ENCODE measurements around the gene FBXO38. TPM values are rescaled to one million over a fixed set of nuclear protein-coding genes. Genes with fewer than 3 reads are reported as not detected.
A peak's percentile ranks its signal among the peaks of the same experiment; 100 is the strongest.

Gene FBXO38
- total RNA-seq, 4 donors from 2014 or later = 70.0 to 182 (median 79.3) TPM

GRCh38 chr5:148482196-148482595, 98.4 kb downstream of the FBXO38 start:
- Histone ChIP-seq H3K9me3 (no peaks in the 10 kb centered on the region), H3K27me3 (no peaks in the 10 kb centered on the region), H3K36me3 (no peaks in the 10 kb centered on the region), H3K4me1 (no peaks in the 10 kb centered on the region), H3K4me3 (no peak overlapping the region), H3K27ac (no peak overlapping the region)
- no peak for TF ChIP-seq POLR2A (IDR thresholded peaks at IDR 0.05)
- TF ChIP-seq, protein P1, sequence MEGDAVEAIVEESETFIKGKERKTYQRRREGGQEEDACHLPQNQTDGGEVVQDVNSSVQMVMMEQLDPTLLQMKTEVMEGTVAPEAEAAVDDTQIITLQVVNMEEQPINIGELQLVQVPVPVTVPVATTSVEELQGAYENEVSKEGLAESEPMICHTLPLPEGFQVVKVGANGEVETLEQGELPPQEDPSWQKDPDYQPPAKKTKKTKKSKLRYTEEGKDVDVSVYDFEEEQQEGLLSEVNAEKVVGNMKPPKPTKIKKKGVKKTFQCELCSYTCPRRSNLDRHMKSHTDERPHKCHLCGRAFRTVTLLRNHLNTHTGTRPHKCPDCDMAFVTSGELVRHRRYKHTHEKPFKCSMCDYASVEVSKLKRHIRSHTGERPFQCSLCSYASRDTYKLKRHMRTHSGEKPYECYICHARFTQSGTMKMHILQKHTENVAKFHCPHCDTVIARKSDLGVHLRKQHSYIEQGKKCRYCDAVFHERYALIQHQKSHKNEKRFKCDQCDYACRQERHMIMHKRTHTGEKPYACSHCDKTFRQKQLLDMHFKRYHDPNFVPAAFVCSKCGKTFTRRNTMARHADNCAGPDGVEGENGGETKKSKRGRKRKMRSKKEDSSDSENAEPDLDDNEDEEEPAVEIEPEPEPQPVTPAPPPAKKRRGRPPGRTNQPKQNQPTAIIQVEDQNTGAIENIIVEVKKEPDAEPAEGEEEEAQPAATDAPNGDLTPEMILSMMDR (IDR thresholded peaks at IDR 0.05) = no peak
- TF ChIP-seq POLR2AphosphoS5 (IDR thresholded peaks at IDR 0.05) = no peak
- TF ChIP-seq EP300 (IDR thresholded peaks at IDR 0.05; ENCODE audit: low read depth) = no peak
- 80 to 100% methylated on average over 1 to 7 of the region's 7 CpGs for WGBS, 2 donors (ENCODE audit: low coverage in 1 of 2)
- intact Hi-C loops (cut with DNase I; ENCODE audit: low total_unique reads) (no loop called here), in situ Hi-C loops (cut with MboI; ENCODE audit: low pct_ligation_motif_present in 1 of 4, low pct_unique_long_range_greater_than_20kb in 1 of 4, low sequenced_read_pairs in 3 of 4) (no loop called here)
- DNase-seq = no peak

DNA sequence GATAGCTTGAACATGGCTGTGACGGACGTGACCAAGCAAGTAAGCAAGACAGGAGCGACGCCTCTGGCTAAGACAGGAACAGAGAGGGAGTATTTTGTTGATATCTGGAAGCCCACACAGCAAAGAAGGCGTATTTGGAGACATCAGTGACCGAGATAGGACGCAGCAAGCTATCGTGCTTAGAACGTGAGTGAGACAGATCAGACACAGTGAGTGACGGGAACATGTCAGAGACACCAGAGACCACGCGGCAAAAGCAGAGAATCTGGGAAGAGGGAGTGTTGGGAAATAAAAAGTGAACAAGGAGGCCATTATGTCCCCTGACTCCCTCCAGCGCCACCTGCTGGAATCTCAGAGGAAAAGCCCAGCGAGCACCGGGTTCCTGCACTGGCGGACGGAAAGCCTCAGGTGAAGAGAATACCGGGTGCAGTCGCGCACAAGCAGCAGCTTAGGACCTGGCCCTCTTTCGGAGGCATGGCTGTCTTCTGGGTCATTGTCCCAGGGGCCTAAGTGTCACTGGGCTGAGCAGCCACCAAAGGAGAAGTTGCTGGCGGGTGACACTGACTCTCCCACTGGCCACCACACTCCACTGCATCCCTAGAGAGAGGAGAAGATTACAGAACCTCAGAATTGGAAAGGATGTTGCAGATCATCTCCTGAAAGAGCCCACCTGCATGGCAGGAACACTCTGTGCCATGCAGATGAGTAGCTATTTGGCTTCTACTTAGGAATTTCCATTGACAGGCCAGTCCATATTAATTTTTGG, 99.1 kb downstream of the FBXO38 start:
- Histone ChIP-seq H3K36me3 (no peaks in the 10 kb centered on the region), H3K9me3 (no peaks in the 10 kb centered on the region), H3K27ac (no peak overlapping the region), H3K27me3 (no peaks in the 10 kb centered on the region), H3K4me1 (no peaks in the 10 kb centered on the region), H3K4me3 (no peak overlapping the region)
- in situ Hi-C loops (cut with MboI; ENCODE audit: low pct_ligation_motif_present in 1 of 4, low pct_unique_long_range_greater_than_20kb in 1 of 4, low sequenced_read_pairs in 3 of 4) = no loop called here
- peak; percentile 28 for DNase-seq
- TF ChIP-seq EP300 (IDR thresholded peaks at IDR 0.05; ENCODE audit: low read depth) (no peak), POLR2A (IDR thresholded peaks at IDR 0.05) (no peak)
- TF ChIP-seq, protein P1 (IDR thresholded peaks at IDR 0.05) = peak; percentile 25 to 53 (median 40)
- intact Hi-C loops (cut with DNase I; ENCODE audit: low total_unique reads) = no loop called here
- 68 to 73% methylated on average over 9 to 22 of the region's 22 CpGs for WGBS, 2 donors (ENCODE audit: low coverage in 1 of 2)

- intact Hi-C loops (cut with DNase I; ENCODE audit: low total_unique reads) = no loop called here
- H3K27me3 ChIP-seq = no peaks in the 10 kb centered on the region
- in situ Hi-C loops (cut with MboI; ENCODE audit: low pct_ligation_motif_present in 1 of 4, low pct_unique_long_range_greater_than_20kb in 1 of 4, low sequenced_read_pairs in 3 of 4) = no loop called here
- WGBS, 2 donors (ENCODE audit: low coverage in 1 of 2) = 82 to 88% methylated on average over 3 of the region's 3 CpGs
- no peak overlapping the region for H3K27ac ChIP-seq
- TF ChIP-seq POLR2A (IDR thresholded peaks at IDR 0.05) = no peak
- TF ChIP-seq, protein P1 (IDR thresholded peaks at IDR 0.05) = no peak
- TF ChIP-seq EP300 (IDR thresholded peaks at IDR 0.05; ENCODE audit: low read depth) = no peak
- TF ChIP-seq POLR2AphosphoS5 (IDR thresholded peaks at IDR 0.05) = no peak
- H3K36me3 ChIP-seq = no peaks in the 10 kb centered on the region
- no peak overlapping the region for H3K4me3 ChIP-seq
- no peaks in the 10 kb centered on the region for H3K4me1 ChIP-seq
- no peak for DNase-seq
- H3K9me3 ChIP-seq = no peaks in the 10 kb centered on the region
Observed at GRCh38 chr5:148483750-148484149, 100.0 kb downstream of the FBXO38 start.

DNA sequence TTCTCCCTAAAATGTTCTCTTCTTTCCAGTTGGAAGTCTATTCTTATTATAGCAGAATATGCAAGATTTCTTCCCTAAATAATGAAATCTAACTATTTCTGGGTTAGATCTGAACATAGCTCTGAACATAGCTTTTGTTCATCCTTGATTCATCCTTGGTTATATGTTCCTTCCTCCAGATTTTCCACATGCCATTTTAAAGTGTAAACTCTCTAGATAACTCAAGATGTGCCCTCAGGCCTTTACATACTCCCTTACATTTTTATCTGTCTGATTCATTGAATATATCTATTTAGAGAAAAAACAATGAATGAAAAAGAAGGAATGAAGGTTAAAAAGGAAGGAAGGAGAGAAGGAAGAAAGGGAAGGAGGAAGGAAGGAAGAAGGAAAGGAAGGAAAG, 100.9 kb downstream of the FBXO38 start:
- TF ChIP-seq POLR2AphosphoS5 (IDR thresholded peaks at IDR 0.05) (no peak), EP300 (IDR thresholded peaks at IDR 0.05; ENCODE audit: low read depth) (no peak), POLR2A (IDR thresholded peaks at IDR 0.05) (no peak)
- TF ChIP-seq, protein P1 (IDR thresholded peaks at IDR 0.05) = no peak
- in situ Hi-C loops (cut with MboI; ENCODE audit: low pct_ligation_motif_present in 1 of 4, low pct_unique_long_range_greater_than_20kb in 1 of 4, low sequenced_read_pairs in 3 of 4) = no loop called here
- Histone ChIP-seq H3K9me3 (no peaks in the 10 kb centered on the region), H3K4me1 (no peaks in the 10 kb centered on the region), H3K36me3 (no peaks in the 10 kb centered on the region), H3K27ac (no peak overlapping the region), H3K4me3 (no peak overlapping the region), H3K27me3 (no peaks in the 10 kb centered on the region)
- no peak for DNase-seq
- intact Hi-C loops (cut with DNase I; ENCODE audit: low total_unique reads) = no loop called here
